Measurements from ENCODE around the gene ABHD1. TPM values are rescaled to one million over a fixed set of nuclear protein-coding genes. Genes with fewer than 3 reads are reported as not detected.
A peak's percentile ranks its signal among the peaks of the same experiment; 100 is the strongest.

The ABHD1 gene
- total and polyA plus RNA-seq, 2 experiments from 2014 or later = 0.38 to 0.55 TPM

- no peak for TF ChIP-seq ZNF462 (CRISPR knock-in tag; IDR thresholded peaks at IDR 0.05)
- no peak for TF ChIP-seq POLR2AphosphoS5 (IDR thresholded peaks at IDR 0.05; ENCODE audit: low read depth)
- no peak for TF ChIP-seq EZH2 (IDR thresholded peaks at IDR 0.05; ENCODE audit: low read depth, unreplicated experiment)
- TF ChIP-seq STAT1 (IDR thresholded peaks at IDR 0.05; ENCODE audit: unreplicated experiment) = no peak
These were observed 43.5 kb upstream of the ABHD1 start (continued) for GRCh38 chr2:27080140-27080469.

- no peak overlapping the region for H3K4me3 Mint-ChIP-seq
- no peaks in the 10 kb centered on the region for H3K36me3 ChIP-seq (ENCODE audit: insufficient read depth)
- peaks cover 27% of the 10 kb centered on the region for H3K27me3 Mint-ChIP-seq (ENCODE audit: insufficient read depth, low read depth, poor library complexity)
- H2AFZ ChIP-seq = no peak overlapping the region; the same call in 1 of the 2 replicates
- DNase-seq (ENCODE audit: low spot score) (no peak), ATAC-seq (no peak)
- 0 out of 2 replicates have a peak overlapping the region, but pooled peaks have one; percentile 19 for H3K4me2 ChIP-seq
- H3K36me3 Mint-ChIP-seq (ENCODE audit: low read depth) = no peaks in the 10 kb centered on the region
- TF ChIP-seq ZNF331 (CRISPR knock-in tag; IDR thresholded peaks at IDR 0.05; ENCODE audit: low read depth) = no peak
- no peak for TF ChIP-seq REST (IDR thresholded peaks at IDR 0.05; ENCODE audit: unreplicated experiment)
- no peak for TF ChIP-seq ZNF114 (CRISPR knock-in tag; IDR thresholded peaks at IDR 0.05)
- no peaks in the 10 kb centered on the region for H3K79me2 ChIP-seq (replicated peaks; ENCODE audit: insufficient read depth)
- H3K4me1 Mint-ChIP-seq = peaks cover 40% of the 10 kb centered on the region
- peak overlapping the region; percentile 15; the same call in 1 of the 2 replicates for H3K27ac Mint-ChIP-seq
- H3K4me3 ChIP-seq = no peak overlapping the region
- no peaks in the 10 kb centered on the region for H4K20me1 ChIP-seq (replicated peaks; ENCODE audit: insufficient read depth)
- H3K9me3 Mint-ChIP-seq = no peaks in the 10 kb centered on the region; the same call in 2 of the 3 replicates
- no peak overlapping the region for H3K27ac ChIP-seq (ENCODE audit: low read depth)
- no peaks in the 10 kb centered on the region for H3K9me2 ChIP-seq (ENCODE audit: insufficient read depth)
- H3K4me1 ChIP-seq (ENCODE audit: insufficient read depth) = peaks cover 11% of the 10 kb centered on the region
- H3F3A ChIP-seq (replicated peaks; ENCODE audit: low read depth) = 0 out of 2 replicates have a peak, but pooled peaks cover 3% of the 10 kb centered on the region
- peaks cover 11% of the 10 kb centered on the region for H3K27me3 ChIP-seq (ENCODE audit: insufficient read depth)
These were observed 43.0 kb upstream of the ABHD1 start for GRCh38 chr2:27080603-27080936.

All from GM23338 (cell line).